Measurements from ENCODE around the gene ABLIM2. TPM values are rescaled to one million over a fixed set of nuclear protein-coding genes. Genes with fewer than 3 reads are reported as not detected.

Gene ABLIM2
- total RNA-seq, 3 donors from 2014 or later (not counting 1 experiment from before 2014, with no cell fraction given) = 0.71 to 2.8 (median 1.3) TPM

DNA sequence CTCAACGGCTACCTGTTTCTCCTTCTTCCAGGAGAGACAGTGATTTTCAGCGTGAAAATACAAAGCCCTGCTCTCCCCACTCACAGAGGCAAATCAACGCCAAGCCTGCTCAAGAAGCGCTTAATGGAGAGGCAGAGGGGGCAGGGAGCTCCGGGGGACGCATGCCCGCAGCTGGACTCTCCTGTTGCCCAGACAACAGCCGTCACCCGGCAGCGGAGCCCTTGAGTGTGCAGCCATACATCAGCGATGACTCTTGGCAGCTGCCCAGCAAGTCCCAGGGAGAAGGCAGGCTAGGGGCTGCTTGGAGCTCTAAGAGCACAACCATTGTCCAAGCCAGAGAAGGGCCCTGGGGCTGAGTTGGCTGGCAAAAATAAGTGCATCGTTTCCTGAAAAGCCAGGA is 148.0 kb downstream of the ABLIM2 start:
- H3K27me3 Mint-ChIP-seq (ENCODE audit: low read depth in 2 of 2) = peaks cover 0 to 9% of the 10 kb centered on the region in 2 donors
- Histone ChIP-seq H3K27ac (ENCODE audit: low read length) (no peak overlapping the region), H3K4me3 (ENCODE audit: low read length) (no peak overlapping the region), H3K9me3 (ENCODE audit: control insufficient read depth, insufficient read depth, low read length) (no peaks in the 10 kb centered on the region), H3K36me3 (ENCODE audit: control insufficient read depth, insufficient read depth, low read length) (no peaks in the 10 kb centered on the region), H3K27me3 (ENCODE audit: control insufficient read depth, insufficient read depth, low read length) (no peaks in the 10 kb centered on the region), H3K4me1 (ENCODE audit: control insufficient read depth, insufficient read depth, low read length) (no peaks in the 10 kb centered on the region)
- ATAC-seq (no peak), DNase-seq (no peak)
- TF ChIP-seq, protein P1, sequence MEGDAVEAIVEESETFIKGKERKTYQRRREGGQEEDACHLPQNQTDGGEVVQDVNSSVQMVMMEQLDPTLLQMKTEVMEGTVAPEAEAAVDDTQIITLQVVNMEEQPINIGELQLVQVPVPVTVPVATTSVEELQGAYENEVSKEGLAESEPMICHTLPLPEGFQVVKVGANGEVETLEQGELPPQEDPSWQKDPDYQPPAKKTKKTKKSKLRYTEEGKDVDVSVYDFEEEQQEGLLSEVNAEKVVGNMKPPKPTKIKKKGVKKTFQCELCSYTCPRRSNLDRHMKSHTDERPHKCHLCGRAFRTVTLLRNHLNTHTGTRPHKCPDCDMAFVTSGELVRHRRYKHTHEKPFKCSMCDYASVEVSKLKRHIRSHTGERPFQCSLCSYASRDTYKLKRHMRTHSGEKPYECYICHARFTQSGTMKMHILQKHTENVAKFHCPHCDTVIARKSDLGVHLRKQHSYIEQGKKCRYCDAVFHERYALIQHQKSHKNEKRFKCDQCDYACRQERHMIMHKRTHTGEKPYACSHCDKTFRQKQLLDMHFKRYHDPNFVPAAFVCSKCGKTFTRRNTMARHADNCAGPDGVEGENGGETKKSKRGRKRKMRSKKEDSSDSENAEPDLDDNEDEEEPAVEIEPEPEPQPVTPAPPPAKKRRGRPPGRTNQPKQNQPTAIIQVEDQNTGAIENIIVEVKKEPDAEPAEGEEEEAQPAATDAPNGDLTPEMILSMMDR (IDR thresholded peaks at IDR 0.05) = no peak
- no peak overlapping the region for H3K4me3 Mint-ChIP-seq
- H3K9me3 Mint-ChIP-seq = no peaks in the 10 kb centered on the region
- no peaks in the 10 kb centered on the region for H3K4me1 Mint-ChIP-seq
- 65% methylated on average over 12 of the region's 12 CpGs for WGBS (ENCODE audit: insufficient coverage)
- no peak overlapping the region for H3K27ac Mint-ChIP-seq
- no peaks in the 10 kb centered on the region for H3K36me3 Mint-ChIP-seq
- intact Hi-C loops (cut with micrococcal nuclease) = no loop called here

DNA sequence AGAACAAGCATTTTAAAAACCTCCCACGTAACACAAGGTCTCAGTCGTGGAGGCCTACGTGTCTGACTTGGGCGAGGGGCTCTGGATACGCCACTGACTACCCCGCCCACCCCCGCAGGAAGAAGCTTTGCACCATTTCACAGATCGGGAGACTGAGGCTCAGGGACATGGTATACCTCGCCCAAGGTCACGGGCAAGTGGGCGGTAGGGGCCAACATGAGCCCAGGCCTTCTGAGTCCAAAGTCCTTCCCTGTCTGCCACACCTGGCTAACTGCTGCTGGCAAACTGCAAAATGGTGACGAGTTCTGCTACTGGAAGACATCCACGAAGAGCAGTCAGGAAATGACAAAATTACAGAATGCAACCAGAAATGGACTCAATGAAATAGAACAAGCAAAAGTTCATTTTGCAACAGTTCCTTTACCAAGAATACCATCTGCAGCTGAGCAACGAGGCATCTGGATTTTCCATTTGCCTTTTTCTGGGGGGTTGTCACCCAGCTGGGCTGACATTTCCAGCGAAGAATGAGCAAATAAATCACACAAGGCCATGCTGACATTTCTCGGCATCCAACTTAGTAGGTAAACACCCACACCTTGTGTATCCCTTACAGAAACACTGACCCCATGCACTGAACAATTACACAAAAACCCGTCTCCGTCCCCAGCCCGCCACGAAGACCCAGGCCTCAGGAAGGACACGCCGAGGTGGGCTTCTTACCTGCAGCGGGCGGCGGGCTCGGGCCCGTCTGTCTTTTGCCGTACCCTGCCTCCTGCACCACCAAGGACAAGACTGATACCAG is 148.7 kb downstream of the ABLIM2 start:
- Histone ChIP-seq H3K36me3 (ENCODE audit: control insufficient read depth, insufficient read depth, low read length) (no peaks in the 10 kb centered on the region), H3K27me3 (ENCODE audit: control insufficient read depth, insufficient read depth, low read length) (no peaks in the 10 kb centered on the region), H3K4me3 (ENCODE audit: low read length) (no peak overlapping the region), H3K27ac (ENCODE audit: low read length) (no peak overlapping the region), H3K9me3 (ENCODE audit: control insufficient read depth, insufficient read depth, low read length) (no peaks in the 10 kb centered on the region), H3K4me1 (ENCODE audit: control insufficient read depth, insufficient read depth, low read length) (no peaks in the 10 kb centered on the region)
- H3K27ac Mint-ChIP-seq = no peak overlapping the region
- DNase-seq = no peak
- H3K36me3 Mint-ChIP-seq = no peaks in the 10 kb centered on the region
- WGBS (ENCODE audit: insufficient coverage) = 88% methylated on average over 28 of the region's 28 CpGs
- peaks cover 0 to 9% of the 10 kb centered on the region in 2 donors for H3K27me3 Mint-ChIP-seq (ENCODE audit: low read depth in 2 of 2)
- TF ChIP-seq, protein P1 (IDR thresholded peaks at IDR 0.05) = no peak
- intact Hi-C loops (cut with micrococcal nuclease) = no loop called here
- no peak overlapping the region for H3K4me3 Mint-ChIP-seq
- H3K9me3 Mint-ChIP-seq = no peaks in the 10 kb centered on the region
- ATAC-seq = no peak
- H3K4me1 Mint-ChIP-seq = no peaks in the 10 kb centered on the region

DNA sequence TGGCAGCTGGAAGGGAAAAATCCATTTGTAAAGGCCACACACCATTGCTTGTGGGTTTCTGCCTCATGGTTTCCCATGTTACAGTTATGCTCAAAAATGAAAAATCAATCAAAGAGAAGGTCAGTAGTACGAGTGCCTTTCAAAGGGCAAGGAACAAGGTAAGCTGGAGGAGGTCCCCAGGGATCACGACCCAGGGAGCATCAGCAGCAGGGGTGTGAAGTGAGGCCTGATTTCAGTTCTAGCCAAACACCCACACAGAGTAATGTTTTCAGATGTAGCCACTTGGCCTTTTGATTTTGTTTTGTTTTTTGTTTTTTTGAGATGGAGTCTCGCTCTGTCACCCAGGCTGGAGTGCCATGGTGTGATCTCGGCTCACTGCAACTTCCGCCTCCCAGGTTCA is 149.5 kb downstream of the ABLIM2 start:
- no peak overlapping the region for H3K27ac Mint-ChIP-seq
- DNase-seq = no peak
- Histone ChIP-seq H3K4me1 (ENCODE audit: control insufficient read depth, insufficient read depth, low read length) (no peaks in the 10 kb centered on the region), H3K27me3 (ENCODE audit: control insufficient read depth, insufficient read depth, low read length) (no peaks in the 10 kb centered on the region), H3K27ac (ENCODE audit: low read length) (no peak overlapping the region), H3K4me3 (ENCODE audit: low read length) (no peak overlapping the region), H3K36me3 (ENCODE audit: control insufficient read depth, insufficient read depth, low read length) (no peaks in the 10 kb centered on the region), H3K9me3 (ENCODE audit: control insufficient read depth, insufficient read depth, low read length) (no peaks in the 10 kb centered on the region)
- H3K4me1 Mint-ChIP-seq = no peaks in the 10 kb centered on the region
- H3K27me3 Mint-ChIP-seq (ENCODE audit: low read depth in 2 of 2) = peaks cover 0 to 9% of the 10 kb centered on the region in 2 donors
- no peak overlapping the region for H3K4me3 Mint-ChIP-seq
- intact Hi-C loops (cut with micrococcal nuclease) = no loop called here
- TF ChIP-seq, protein P1 (IDR thresholded peaks at IDR 0.05) = no peak
- no peaks in the 10 kb centered on the region for H3K36me3 Mint-ChIP-seq
- 84% methylated on average over 5 of the region's 5 CpGs for WGBS (ENCODE audit: insufficient coverage)
- no peaks in the 10 kb centered on the region for H3K9me3 Mint-ChIP-seq
- no peak for ATAC-seq

DNA sequence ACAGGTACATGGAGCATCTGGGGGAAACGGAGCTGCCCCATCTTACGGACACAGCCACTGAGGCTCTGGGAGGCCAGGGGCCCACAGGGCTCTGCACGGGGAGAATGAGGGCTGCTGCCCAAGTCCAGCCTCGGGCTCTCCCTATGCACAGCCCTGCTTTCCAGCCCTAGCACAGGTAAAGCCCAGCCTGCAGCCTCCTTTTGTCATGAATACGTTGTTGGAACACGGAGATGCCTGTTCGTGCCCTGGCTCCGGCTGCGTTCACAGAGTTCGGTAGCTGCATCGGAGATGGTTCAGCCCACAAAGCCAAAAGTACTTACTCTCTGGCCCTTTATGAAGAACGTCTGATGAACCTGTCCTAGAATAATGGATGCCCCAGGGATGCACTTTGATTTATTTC is 150.2 kb downstream of the ABLIM2 start:
- no peaks in the 10 kb centered on the region for H3K36me3 Mint-ChIP-seq
- Histone ChIP-seq H3K27me3 (ENCODE audit: control insufficient read depth, insufficient read depth, low read length) (no peaks in the 10 kb centered on the region), H3K27ac (ENCODE audit: low read length) (no peak overlapping the region), H3K36me3 (ENCODE audit: control insufficient read depth, insufficient read depth, low read length) (no peaks in the 10 kb centered on the region), H3K9me3 (ENCODE audit: control insufficient read depth, insufficient read depth, low read length) (no peaks in the 10 kb centered on the region), H3K4me1 (ENCODE audit: control insufficient read depth, insufficient read depth, low read length) (no peaks in the 10 kb centered on the region), H3K4me3 (ENCODE audit: low read length) (no peak overlapping the region)
- H3K4me1 Mint-ChIP-seq = no peaks in the 10 kb centered on the region
- H3K9me3 Mint-ChIP-seq = no peaks in the 10 kb centered on the region
- ATAC-seq = no peak
- no peak overlapping the region for H3K4me3 Mint-ChIP-seq
- peaks cover 0 to 9% of the 10 kb centered on the region in 2 donors for H3K27me3 Mint-ChIP-seq (ENCODE audit: low read depth in 2 of 2)
- intact Hi-C loops (cut with micrococcal nuclease) = no loop called here
- 88% methylated on average over 12 of the region's 12 CpGs for WGBS (ENCODE audit: insufficient coverage)
- TF ChIP-seq, protein P1 (IDR thresholded peaks at IDR 0.05) = no peak
- no peak for DNase-seq
- no peak overlapping the region for H3K27ac Mint-ChIP-seq
